HK-2 (cell line): Measurements from ENCODE around the gene CHRM2.

Experiments used
- DNase-seq: peaks from one replicate; pipeline ENCODE4 v3.0.0-alpha.2; 2018; ENCODE audit not compliant: unreplicated experiment

The CHRM2 gene

DNA sequence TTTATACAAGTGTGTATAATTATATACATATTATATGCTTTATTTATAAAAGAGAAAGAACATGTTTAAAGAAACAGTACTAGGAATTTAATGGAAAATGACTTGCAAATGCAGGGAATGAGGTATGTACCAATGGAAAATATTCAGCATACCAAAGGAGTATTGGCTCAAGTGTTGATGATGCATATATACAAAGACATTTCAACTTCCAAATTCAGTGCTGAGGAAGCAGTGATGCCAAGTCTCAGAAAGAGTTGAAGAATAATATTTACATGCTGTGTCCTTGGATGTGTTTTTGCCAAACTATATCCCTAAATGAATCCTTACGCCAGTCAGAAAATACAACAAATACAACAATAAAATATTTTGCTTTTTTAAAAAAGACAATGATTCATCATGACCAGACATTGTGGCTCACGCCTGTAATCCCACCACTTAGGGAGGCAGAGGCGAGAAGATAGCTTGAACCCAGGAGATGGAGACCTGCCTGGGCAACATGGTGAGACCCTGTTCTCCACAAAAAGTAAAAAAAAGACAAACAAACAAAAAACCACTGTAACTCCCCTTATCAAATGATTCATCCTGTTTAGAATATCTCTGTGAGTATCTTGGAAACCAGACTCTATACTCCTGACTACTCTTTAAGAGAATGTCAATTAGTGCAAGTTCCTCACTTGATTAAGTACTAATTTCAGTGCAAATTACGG lies 157.2 kb downstream of the CHRM2 start:
- DNase-seq: no peak

DNA sequence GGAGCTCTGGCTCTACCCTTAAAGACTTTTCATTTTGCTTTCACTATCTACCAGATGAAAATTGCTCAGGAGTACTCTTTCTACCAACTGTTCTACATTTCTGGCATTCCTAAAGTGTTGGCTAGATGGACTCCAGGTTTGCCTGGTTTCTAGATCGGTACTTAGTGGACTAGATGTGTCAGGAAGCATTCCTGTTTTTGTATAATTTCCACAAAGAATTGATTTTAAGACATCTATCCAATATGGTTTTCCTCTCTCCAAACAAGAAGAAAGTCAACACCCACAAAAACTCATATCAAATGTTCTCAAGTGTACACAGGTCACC lies 157.7 kb downstream of the CHRM2 start:
- DNase-seq: no peak

- DNase-seq: no peak
Observed at GRCh38 chr7:137032436-137032835, 164.0 kb downstream of the CHRM2 start.

GRCh38 chr7:137036768-137037167 lies 168.3 kb downstream of the CHRM2 start:
- DNase-seq: no peak

DNA sequence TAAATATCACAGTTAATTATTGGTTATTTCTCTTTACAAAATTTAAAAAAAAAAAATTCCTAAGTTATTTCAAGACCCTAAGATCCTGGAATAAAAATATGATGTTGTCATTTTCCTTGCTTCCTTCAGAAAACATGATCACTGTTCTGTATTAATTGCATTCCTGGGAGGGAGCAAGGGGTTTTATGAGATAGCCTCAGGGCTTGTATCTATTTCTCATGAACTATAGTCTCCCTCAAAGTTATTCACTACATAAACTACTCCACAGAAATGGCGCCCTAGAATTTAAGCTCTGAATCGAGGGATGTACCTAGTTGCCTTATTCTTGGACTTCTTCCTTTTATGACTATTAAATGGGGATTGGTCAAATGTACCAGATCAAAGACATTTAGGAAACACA lies 170.3 kb downstream of the CHRM2 start:
- no peak for DNase-seq

DNA sequence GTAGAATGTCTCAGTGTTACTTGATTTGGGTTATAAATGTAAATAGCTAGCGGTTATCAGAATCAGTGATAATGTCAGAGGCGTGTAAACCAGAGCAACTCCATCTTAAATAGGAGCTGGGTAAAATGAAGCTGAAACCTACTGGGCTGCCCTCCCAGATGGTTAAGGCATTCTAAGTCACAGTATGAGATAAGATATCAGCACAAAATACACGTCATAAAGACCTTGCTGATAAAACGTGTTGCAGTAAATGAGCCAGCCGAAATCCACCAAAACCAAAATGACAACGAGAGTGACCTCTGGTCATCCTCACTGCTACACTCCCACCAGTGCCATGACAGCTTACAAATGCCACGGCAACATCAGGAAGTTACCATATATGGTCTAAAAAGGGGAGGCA lies 172.3 kb downstream of the CHRM2 start:
- no peak for DNase-seq

DNA sequence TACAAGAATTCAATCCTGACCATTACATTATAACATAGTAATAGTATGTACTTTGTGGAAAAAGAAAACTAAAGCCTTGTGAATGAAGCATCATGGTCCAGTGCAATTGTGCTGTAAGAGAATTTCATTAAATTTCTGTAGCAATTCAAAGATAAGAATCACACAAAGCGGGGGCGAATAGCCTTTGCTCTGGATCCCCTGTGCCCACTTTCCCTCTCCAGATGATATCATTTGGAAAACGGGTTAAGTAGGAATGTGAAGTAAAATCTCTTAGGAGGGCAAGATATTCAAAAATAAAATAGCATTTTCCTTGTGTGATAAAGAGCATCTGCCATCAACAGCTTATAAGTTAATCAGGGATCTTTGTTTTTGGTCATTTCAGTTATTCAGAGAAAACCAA lies 177.1 kb downstream of the CHRM2 start:
- no peak for DNase-seq

DNA sequence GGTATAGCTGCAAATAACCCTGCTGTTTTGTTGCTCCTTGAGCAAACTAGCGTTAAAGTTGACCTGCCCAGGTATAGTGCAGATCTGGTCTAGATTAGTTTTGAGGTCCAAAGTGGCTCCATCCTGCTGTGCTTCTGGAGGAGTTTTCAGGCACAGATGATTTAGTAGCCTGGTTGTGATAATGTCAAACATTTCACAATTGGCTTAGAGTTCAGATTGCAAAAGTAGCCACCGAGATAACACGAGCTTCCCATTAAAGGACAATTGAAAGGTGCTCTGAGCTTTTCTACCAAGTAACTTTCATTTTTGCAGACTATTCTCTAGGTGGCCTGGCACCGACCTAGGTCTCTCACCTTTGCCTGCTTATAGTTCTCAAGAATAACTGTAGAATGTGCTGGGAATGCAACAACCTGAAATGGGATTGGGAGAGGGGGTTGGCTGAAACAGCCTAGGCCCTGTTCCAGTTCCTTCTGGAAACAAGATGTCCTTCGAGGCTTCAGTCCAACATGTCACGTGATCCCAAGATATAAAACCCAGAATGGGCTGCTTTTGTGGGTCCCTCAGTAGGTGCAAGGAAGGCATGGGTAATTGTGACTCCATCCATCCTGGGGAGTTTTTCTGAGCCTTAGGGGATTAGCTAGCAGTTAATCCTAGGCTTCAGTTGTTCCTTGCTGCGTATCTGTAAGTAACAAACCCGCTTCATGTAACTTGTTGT lies 201.0 kb downstream of the CHRM2 start:
- DNase-seq: no peak
